Neural progenitor cell (in vitro differentiated cells): Measurements from ENCODE around the gene VPS35L.

Experiments
- EZH2phosphoT487 ChIP-seq: fragments of 200-600 bp; sonication (generic); IDR thresholded peaks from 2 replicates; pipeline ENCODE4 v1.6.1; 2017; ENCODE audit warnings: antibody characterized with exemption
- TF ChIP-seq, protein P1 (sequence below): fragments of 200-600 bp; sonication (generic); IDR thresholded peaks from 2 replicates; pipeline ENCODE4 v1.5.1; 2017; ENCODE audit warnings: antibody characterized with exemption, mild to moderate bottlenecking

DNA sequence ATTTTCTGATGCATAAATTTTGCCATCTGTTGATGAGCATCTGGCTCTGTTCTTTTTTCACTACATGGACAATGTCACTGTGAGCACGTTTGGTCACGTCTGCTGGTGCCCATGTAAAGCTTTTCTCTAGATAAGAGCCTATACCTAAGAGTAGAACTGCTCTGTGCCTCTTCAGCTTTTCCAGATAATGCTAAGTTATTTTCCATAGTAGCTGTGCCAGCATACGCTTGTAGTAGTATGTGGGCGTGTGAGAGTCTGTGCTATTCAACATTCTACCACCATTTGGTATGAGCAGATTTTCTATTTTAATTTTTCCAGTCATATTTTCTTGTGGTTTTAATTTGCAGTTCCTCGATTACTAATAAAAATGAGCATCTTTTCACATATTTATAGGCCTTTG lies 33.2 kb downstream of the VPS35L start:
- TF ChIP-seq, protein P1, sequence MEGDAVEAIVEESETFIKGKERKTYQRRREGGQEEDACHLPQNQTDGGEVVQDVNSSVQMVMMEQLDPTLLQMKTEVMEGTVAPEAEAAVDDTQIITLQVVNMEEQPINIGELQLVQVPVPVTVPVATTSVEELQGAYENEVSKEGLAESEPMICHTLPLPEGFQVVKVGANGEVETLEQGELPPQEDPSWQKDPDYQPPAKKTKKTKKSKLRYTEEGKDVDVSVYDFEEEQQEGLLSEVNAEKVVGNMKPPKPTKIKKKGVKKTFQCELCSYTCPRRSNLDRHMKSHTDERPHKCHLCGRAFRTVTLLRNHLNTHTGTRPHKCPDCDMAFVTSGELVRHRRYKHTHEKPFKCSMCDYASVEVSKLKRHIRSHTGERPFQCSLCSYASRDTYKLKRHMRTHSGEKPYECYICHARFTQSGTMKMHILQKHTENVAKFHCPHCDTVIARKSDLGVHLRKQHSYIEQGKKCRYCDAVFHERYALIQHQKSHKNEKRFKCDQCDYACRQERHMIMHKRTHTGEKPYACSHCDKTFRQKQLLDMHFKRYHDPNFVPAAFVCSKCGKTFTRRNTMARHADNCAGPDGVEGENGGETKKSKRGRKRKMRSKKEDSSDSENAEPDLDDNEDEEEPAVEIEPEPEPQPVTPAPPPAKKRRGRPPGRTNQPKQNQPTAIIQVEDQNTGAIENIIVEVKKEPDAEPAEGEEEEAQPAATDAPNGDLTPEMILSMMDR, result no peak
- no peak for TF ChIP-seq EZH2phosphoT487
